ENCODE measurements around the gene FBLIM1. TPM values are rescaled to one million over a fixed set of nuclear protein-coding genes. Genes with fewer than 3 reads are reported as not detected.

The FBLIM1 gene
- total RNA-seq, 2 donors from 2014 or later: 731 to 997 TPM

DNA sequence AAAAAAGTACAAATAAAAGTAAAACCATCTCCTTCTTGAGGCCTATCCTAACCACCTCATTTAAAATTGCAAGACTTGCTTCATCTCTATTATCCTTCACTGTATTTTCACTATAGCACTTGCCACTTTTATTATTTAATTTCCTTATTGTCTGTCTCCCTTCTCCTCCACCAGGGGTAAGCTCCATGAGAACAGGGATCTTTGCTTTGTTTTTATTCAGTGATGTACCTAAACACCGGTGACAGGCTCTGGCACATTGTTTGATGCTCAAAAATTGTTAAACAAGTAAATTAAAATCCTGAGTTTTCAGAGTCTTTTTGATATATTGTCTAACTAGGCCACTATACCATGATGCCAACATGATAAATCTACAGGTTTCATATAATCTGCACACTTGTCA is 71.7 kb downstream of the FBLIM1 start:
- Histone ChIP-seq H3K9me3 (no peaks in the 10 kb centered on the region), H3K36me3 (no peaks in the 10 kb centered on the region), H3K27ac (peak overlapping the region; percentile 99 to 100), H3K27me3 (replicated peaks; ENCODE audit: insufficient read depth) (no peaks in the 10 kb centered on the region), H3K4me3 (peak overlapping the region; percentile 44), H3K4me1 (ENCODE audit: control insufficient read depth in 1 of 2, low read depth in 2 of 2) (peaks cover 9 to 43% of the 10 kb centered on the region in 2 donors)
- DNase-seq (ENCODE audit: low spot score) (no peak), ATAC-seq (ENCODE audit: insufficient number of reproducible peaks, low FRiP score, low read depth) (no peak)
- TF ChIP-seq, protein P1, sequence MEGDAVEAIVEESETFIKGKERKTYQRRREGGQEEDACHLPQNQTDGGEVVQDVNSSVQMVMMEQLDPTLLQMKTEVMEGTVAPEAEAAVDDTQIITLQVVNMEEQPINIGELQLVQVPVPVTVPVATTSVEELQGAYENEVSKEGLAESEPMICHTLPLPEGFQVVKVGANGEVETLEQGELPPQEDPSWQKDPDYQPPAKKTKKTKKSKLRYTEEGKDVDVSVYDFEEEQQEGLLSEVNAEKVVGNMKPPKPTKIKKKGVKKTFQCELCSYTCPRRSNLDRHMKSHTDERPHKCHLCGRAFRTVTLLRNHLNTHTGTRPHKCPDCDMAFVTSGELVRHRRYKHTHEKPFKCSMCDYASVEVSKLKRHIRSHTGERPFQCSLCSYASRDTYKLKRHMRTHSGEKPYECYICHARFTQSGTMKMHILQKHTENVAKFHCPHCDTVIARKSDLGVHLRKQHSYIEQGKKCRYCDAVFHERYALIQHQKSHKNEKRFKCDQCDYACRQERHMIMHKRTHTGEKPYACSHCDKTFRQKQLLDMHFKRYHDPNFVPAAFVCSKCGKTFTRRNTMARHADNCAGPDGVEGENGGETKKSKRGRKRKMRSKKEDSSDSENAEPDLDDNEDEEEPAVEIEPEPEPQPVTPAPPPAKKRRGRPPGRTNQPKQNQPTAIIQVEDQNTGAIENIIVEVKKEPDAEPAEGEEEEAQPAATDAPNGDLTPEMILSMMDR (IDR thresholded peaks at IDR 0.05): no peak

DNA sequence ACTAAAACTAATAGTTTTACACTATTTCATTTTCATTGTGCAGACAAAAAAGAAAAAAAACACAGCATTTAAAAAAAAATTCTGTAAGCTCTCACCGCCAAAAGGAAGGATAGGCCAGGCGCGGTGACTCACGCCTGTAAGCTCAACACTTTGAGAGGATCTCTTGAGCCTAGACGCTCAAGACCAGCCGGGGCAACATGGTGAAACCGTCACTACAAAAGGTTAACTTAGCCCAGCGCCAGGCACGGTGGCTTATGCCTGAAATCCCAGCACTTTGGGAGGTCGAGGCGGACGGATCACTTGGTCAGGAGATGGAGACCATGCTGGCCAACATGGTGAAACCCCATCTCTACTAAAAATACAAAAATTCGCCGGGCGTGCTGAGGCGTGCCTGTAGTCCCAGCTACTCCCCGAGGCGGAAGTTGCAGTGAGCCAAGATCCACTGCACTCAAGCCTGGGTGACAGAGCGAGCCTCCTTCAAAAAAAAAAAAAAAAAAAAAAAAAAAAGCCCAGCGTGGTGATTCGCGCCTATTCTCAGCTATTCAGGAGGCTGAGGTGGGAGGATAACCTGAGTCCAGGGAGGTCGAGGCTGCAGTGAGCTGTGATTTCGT is 74.6 kb downstream of the FBLIM1 start:
- Histone ChIP-seq H3K27ac (peak overlapping the region; percentile 99 to 100), H3K36me3 (no peaks in the 10 kb centered on the region), H3K4me3 (peak overlapping the region; percentile 85), H3K27me3 (replicated peaks; ENCODE audit: insufficient read depth) (no peaks in the 10 kb centered on the region), H3K9me3 (no peaks in the 10 kb centered on the region), H3K4me1 (ENCODE audit: control insufficient read depth in 1 of 2, low read depth in 2 of 2) (peaks cover 8 to 43% of the 10 kb centered on the region in 2 donors)
- ATAC-seq (ENCODE audit: insufficient number of reproducible peaks, low FRiP score, low read depth): no peak
- TF ChIP-seq, protein P1 (IDR thresholded peaks at IDR 0.05): no peak
- DNase-seq (ENCODE audit: low spot score): no peak

DNA sequence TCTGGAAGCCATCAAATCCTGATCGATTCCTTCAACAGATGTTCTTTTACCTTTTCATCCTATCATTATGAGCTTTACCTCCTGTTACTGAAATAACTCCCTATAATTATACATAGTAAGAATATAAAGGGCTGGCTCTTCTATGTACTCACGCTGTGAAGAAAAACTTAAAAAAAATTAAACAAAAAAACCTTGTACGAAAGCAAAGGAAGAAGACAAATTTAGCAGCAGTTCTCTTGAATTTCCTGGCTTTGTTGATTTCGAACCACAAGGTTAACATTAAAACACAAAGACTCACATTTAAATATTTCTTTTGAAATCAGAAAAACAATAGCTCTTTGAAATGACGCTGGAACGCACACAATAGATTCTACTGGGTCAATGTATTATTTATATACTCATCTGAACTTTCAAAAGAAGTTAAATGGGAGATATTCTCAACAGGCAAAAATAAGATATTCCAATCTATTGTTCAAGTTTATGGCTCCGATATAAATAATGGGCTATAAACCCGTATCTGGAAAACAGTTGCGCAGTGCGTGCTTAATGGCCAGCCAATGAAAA is 75.3 kb downstream of the FBLIM1 start:
- DNase-seq (ENCODE audit: low spot score) (no peak), ATAC-seq (ENCODE audit: insufficient number of reproducible peaks, low FRiP score, low read depth) (no peak)
- no peaks in the 10 kb centered on the region for H3K36me3 ChIP-seq
- no peaks in the 10 kb centered on the region for H3K9me3 ChIP-seq
- peak overlapping the region; percentile 99 to 100 for H3K27ac ChIP-seq
- peak overlapping the region; percentile 85 for H3K4me3 ChIP-seq
- no peaks in the 10 kb centered on the region for H3K27me3 ChIP-seq (replicated peaks; ENCODE audit: insufficient read depth)
- peaks cover 8 to 43% of the 10 kb centered on the region in 2 donors for H3K4me1 ChIP-seq (ENCODE audit: control insufficient read depth in 1 of 2, low read depth in 2 of 2)
- TF ChIP-seq, protein P1 (IDR thresholded peaks at IDR 0.05): no peak

DNA sequence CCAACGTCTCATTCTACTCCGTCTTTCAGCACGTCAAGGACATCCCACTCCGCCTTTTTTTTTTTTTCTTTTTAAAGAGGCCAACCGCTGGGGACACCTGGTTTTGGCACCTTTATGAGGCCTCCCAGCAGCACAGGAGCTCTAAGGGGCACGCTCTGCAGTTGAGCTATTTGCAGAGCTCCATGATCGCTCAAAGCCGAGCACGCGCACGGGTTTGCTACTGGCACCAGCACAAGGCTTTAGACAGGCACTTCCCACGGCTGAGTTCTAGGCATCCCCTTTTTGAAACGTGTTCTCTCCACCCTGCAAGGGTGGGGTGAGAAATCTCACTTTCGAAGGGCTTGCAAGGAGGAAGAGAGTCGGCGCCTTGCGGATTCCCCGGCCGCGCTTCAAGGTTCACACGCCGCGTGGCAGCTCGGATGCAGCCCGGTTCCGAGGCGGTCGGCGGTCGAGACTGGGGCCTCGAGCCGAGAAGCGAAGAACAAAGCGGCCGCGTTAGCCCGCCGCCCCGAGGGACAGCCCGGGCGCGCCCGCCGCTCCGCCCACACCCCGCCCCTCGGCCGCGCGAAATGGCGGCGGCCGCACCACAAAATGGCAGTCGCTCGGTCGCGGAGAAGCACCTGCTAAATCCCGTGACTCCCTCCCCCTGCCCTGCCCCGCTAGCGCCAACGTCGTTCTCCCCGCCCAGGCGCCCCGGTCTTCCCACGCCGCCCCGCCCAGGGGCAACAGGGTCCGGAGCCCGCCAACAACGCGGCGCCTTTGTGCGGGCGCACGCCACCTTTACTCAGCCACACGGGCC is 76.0 kb downstream of the FBLIM1 start:
- TF ChIP-seq, protein P1 (IDR thresholded peaks at IDR 0.05): no peak
- peaks cover 8 to 43% of the 10 kb centered on the region in 2 donors for H3K4me1 ChIP-seq (ENCODE audit: control insufficient read depth in 1 of 2, low read depth in 2 of 2)
- ATAC-seq (ENCODE audit: insufficient number of reproducible peaks, low FRiP score, low read depth) (peak; percentile 19), DNase-seq (ENCODE audit: low spot score) (peak; percentile 34)
- peak overlapping the region; percentile 85 for H3K4me3 ChIP-seq
- H3K27me3 ChIP-seq (replicated peaks; ENCODE audit: insufficient read depth): no peaks in the 10 kb centered on the region
- no peaks in the 10 kb centered on the region for H3K36me3 ChIP-seq
- H3K27ac ChIP-seq: peak overlapping the region; percentile 99 to 100
- no peaks in the 10 kb centered on the region for H3K9me3 ChIP-seq

DNA sequence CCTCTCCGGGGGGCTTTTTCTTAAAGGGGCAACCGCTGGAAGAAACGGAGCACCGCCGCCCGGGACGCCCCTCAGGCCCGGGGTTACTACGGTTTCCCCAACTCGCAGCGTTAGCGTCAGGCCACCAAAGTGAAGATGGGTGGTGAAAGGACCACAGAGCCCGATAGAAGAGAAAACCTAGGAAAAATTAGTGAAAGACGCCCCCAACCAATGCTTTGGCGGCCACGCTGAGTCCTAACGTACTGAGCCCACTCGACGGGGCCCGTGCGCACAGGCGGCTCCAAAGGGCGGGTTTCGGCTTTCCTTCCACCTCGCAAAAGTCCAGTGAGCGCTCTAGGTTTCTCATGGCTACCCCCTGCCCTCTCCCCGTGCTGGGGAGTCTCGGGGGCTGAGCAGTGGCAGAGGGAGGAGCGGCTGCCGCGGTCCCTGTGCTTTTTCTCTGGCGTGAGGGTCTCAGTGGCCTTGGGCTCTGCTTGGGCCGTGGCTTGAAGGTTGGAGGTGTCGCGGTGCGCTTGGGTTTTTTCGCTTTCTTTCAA is 76.7 kb downstream of the FBLIM1 start:
- H3K27me3 ChIP-seq (replicated peaks; ENCODE audit: insufficient read depth): no peaks in the 10 kb centered on the region
- H3K27ac ChIP-seq: peak overlapping the region; percentile 99 to 100
- H3K4me1 ChIP-seq (ENCODE audit: control insufficient read depth in 1 of 2, low read depth in 2 of 2): peaks cover 8 to 38% of the 10 kb centered on the region in 2 donors
- H3K9me3 ChIP-seq: no peaks in the 10 kb centered on the region
- H3K4me3 ChIP-seq: peak overlapping the region; percentile 85
- no peak for ATAC-seq (ENCODE audit: insufficient number of reproducible peaks, low FRiP score, low read depth)
- no peaks in the 10 kb centered on the region for H3K36me3 ChIP-seq
- TF ChIP-seq, protein P1 (IDR thresholded peaks at IDR 0.05): no peak
- DNase-seq (ENCODE audit: low spot score): no peak

Data from thoracic aorta (tissue), 2 donors.